Inflammatory macrophage treated with lipopolysaccharide for 1 hour (primary cell): ENCODE results near the gene FBP1.

Source experiments
- DNase-seq, 2 donors: peaks; one replicate each; pipeline ENCODE4 v3.0.0-alpha.2; 2020 to 2022

The FBP1 gene

DNA sequence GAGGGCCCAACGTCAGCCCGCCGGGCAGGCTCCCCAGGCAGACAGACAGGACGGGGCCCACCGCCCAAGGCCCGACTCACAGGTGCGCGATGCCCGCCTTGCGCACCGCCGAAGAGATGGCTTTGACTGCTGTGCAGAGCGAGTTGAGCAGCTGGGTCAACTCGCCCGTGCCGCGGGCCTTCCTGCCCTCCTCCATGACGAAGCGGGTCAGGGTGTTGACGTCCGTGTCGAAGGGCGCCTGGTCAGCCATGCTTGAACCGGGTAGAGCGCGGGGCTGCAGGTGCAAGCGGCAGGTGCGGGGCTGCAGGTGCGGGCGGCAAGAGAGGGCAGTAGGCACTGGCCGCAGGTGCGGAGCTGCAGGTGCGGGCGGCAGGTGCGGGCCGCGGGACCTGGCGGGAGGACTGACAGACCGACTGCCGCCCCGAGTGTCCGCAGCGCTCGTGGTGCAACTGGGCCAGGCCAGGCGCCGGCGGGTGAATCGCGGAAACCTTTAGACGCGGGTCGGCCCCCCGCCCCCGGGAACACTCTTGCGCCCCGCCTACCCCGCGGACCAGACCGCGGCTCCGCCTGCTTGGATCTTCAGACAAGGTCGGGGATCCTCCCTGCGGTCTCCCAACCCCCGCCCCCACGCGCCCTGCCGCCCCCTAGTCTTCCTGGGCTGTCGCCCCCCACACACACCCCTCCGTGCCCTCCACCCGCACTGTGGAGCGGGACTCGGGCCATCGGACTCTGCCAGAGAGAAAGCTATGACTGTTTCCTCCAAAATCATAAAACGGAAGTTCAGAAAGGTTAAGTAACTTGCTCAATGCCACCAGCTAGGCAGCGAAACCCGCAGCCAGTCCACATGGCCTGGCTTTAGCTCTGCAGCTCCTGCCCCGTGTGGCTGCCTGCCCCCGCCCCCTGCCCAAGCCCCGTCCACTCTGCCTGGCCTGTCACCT is at the start of gene FBP1:
TSS of gene FBP1 (minus strand) at position 458 of the 938 bp plus-strand sequence. CDS start at position 250, 208 bp downstream.
- DNase-seq, result peak; percentile 83 to 95

DNA sequence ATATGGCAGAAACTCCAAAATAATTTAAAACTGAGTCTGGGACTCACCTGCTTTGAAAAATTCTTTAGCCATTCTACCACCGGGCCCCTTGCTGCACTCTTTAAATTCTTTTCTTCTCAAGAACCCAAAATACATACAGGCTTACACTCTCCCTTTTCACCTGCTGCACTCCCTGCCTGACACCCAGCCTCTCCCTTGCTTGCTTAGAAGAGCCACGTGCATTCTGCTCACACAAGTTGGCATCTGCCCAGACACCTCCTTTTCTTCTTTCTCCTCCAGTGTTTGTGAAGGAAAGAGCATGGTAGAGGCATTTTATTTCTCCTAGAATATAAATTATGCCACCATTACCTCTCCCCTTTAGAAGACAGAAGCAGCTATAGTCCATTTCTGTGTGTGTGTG is 48.1 kb upstream of the FBP1 start:
- no peak for DNase-seq

DNA sequence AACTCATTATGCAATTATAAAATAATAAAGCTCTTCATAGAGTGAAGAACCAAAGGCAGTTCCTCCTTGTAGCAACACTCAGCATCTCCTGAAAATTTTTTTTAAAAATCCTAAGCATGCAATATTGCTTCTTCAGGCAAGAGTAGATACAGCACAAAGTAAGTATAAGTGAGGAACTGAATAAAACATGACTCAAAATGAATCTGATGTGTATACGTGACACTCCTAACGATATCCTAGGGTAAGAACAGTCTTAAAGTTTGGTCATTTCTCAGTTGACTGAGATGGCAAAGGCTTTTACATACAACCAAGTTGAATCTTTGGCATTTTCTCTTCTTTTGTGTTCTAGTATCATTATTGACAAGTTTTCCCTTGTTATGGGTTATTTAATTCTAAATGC is 46.0 kb upstream of the FBP1 start:
- DNase-seq, result no peak

DNA sequence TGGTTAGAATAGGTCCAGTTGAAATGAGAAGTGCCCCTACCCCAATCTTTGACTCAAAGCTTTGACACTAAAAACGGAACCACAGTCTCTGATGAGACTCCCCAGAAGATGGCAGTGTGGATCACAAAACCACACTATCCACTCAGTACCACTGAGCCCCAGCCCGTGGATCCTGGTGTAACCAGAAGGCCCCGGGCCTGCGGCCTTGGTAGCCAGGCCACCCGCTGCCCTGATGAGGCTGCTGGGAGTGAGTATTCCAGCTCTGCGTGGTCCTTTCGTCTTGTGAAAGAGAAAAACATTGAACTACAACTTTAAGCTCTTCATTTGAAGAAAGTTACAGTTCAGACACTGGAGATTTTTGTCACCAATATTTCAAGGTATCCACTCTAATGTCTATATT is 42.2 kb upstream of the FBP1 start:
- peak; percentile 50 to 76 for DNase-seq

DNA sequence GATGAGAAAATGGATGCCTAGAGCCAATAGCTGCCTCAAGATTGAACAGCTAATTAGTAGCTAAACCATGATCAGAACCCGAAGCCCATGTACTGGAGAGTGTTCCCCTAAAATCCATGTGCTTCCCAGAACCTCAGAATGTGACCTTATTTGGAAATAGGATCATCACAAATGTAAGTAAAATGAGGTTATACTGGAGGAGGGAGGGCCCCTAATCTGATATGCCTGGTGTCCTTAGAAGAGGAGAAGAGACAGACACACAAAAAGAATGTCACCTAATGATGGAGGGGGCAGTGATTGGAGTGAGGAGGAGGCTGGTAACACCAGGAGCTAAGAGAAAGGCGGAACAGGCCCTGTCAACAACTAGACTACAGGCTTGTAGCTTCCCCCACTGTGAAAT is 41.3 kb upstream of the FBP1 start:
- no peak for DNase-seq

DNA sequence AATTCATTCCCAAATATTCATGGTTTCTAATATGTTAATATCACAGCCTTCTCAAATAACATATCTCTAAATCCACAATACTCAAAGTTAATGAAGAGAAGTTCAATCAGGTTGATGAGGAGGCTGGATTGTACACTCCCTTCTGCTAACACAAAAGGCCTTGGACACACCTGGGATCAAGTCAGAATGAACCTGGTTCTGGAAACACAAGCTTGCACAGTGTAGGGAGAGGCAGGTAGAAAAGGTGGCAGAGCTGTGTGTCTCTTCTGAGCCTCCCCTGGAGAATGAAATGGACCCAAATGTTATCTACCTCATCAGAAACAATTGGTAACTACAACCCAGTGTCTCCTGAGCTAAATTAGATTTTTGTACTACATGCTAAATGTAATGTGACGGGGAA is 40.7 kb upstream of the FBP1 start:
- no peak for DNase-seq

DNA sequence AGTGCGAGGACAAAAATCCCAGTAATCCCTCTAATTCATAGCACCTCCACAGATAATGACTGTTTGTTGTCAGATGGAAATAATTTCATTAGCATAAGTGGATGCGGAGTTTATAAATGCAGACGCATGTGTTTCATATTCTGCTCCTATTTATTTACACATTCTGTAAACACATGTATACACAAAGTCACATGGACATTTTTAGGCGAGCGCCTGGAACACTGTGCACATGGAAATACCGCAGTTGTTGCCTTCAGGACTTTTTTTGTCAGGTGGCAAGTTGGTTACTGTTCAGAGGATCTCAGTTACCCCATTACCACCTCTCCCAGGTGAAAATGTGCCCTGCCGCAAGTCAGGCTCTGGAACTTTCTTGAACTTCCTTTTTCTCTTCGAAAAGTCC is 40.3 kb upstream of the FBP1 start:
- no peak for DNase-seq

DNA sequence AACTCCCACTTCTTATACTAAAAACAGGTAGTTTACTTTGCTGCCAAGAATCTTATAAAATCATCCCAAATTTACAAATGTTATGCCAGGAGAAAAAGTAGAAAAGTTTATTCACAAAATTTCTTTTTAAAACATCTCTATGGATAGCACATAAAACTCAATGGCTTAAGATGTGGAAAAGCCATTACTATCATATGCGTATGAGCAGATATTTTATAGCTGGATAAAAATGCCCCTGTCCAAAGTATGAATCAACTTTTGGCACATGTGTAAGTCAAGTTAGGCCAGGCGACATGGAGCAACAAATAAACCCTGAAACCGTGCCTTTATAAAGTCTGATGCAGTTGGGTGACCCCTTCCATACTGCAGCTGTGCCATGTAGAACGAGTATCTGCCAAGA is 38.6 kb upstream of the FBP1 start:
- no peak for DNase-seq

DNA sequence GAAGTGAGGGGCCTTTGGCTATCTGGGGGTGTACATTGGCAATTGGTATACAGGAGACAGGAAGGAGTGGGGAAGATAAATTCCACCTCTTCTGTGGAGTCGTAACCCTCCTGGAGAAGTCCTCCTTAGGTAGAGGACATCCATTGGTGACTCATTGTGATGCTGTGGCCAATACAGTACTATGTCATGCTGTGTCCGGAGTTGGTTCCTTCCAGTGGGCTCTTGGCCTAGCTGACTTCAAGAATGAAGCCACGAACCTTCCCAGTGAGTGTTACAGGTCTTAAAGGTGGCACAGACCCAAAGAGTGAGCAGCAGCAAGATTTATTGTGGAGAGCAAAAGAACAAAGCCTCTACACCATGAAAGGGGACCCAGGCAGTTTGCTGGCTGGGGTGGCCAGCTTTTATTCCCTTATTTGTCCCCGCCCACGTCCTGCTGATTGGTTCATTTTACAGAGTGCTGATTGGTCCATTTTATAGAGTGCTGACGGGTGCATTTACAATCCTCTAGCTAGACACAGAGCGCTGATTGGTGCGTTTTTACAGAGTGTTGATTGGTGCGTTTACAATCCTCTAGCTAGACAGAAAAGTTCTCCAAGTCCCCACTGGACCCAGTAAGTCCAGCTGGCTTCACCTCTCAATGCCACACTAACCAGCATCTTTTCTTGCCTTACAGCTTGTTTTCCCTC is 37.3 kb upstream of the FBP1 start:
- no peak for DNase-seq

DNA sequence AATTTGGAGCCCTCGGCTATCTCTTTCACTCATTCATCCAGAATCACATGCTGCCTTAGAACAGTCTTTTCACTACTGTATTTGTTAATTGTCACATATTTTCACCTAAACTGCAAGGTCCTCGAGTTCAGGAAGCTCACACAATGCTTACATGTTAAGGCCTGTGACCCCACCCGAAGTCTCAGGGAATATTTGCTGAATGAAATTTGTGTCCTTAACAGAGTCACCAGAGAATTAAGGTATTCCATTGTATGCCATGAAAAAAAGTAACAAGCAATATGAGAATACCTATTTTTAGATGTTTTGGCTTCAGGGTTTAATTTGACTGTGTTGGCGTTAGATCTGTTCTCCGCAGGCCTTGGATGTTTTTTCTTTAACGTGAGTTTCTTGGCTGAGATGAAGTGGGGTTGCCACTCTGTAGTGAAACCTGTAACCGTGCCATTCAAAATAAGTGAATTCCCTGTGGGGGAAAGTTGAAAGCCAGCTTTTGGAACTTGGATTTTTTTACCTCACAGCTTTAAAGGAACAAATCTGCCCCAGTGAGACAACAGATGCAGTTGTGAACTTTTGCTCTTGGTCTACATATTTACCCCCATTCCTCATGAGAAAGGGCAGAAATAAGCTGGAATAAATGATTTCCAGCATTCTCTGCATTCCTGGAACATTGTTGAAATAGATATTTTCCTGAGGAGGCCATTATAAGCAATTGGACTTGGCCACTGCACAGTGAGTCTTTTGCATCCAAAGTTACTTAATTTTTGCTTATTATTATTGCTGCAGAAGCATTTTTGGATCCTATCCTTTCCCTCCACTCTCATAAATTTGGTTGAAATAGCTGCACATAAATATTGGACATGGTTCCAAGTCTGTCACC is 35.9 kb upstream of the FBP1 start:
- DNase-seq, result no peak

DNA sequence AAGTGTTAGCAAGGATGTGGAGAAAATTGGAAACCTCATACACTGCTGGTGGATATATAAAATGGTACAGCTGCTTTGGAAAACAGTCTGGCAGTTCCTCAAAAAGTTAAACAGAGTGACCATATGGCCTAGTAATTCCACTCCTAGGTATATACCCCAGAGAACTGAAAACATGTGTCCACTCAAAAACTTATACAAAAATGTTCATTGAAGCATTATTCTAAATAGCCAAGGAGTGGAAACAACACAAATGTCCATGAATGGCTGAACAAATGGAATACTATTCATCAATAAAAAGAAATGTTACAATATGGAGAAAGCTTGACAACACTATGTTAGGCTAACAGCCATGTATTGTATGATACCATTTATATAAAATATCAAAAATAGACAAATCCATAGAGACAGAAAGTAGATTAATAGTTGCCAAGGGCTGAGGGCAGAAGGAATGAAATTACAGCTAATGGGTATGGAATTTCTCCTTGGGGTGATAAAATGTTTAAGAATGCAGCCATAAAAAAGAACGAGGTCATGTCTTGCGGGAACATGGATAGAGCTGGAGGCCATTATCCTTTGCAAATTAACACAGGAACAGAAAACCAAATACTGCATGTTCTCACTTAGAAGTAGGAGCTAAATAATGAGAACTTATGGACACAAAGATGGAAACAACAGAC is 33.6 kb upstream of the FBP1 start:
- no peak for DNase-seq

DNA sequence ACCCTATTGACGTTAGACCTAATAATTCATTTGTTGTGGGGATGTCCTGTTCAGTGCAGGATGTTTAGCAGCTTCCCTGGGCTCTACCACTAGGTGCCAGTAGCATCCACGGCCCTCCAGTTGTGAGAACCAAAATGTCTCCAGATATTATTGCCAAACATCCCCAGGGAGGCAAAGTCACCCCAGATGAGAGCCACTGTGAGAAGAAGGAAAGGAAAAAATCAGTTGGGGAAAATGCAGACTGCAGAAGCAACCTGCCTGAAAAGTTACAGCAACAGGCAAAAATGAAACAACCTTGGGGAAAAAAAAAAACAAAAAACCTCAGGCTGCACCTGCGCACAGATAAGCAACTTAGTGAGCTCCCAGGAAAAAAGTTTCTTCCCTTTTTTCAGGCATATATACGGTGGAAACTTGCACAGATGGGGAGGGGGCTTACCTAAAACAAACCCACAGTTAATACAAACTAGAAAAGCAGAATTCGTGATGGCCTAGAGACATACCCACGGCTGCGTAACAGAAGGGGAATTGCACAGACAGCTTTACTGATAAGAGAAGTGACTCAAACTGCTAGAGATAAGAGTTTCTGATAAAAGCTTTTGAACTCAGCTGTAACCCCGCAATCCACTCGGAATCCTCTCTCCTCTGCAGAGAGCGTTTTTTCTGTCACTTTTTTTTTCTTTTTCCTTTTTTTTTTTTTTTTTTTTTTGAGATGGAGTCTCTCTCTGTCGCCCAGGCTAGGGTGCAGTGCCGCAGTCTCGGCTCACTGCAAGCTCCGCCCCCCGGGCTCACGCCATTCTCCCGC is 29.8 kb upstream of the FBP1 start:
- DNase-seq, result peak; percentile 68 to 77

DNA sequence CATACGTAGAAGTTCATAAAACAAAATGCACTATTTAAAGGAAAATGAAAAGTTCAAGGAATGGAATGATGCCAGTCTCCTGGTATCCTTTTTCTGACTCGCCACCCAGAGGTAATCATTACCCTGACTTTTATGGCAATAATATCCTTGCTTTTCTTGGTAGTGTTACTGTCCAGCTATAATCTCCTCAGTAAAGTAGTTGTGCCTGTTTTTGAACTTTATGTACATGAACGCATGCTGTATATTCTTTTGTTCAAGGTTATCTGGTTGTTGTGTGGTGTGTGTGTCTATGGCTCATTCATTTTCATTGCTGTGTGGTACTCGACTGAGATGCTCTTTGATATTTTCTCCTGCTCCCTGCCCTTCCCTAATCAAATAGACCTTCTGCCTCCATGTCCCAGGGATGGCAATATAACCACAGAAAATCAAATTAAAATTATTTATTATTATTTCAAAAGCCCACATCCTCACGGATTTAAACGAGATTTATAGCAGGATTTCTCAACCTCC is 29.2 kb upstream of the FBP1 start:
- no peak for DNase-seq

DNA sequence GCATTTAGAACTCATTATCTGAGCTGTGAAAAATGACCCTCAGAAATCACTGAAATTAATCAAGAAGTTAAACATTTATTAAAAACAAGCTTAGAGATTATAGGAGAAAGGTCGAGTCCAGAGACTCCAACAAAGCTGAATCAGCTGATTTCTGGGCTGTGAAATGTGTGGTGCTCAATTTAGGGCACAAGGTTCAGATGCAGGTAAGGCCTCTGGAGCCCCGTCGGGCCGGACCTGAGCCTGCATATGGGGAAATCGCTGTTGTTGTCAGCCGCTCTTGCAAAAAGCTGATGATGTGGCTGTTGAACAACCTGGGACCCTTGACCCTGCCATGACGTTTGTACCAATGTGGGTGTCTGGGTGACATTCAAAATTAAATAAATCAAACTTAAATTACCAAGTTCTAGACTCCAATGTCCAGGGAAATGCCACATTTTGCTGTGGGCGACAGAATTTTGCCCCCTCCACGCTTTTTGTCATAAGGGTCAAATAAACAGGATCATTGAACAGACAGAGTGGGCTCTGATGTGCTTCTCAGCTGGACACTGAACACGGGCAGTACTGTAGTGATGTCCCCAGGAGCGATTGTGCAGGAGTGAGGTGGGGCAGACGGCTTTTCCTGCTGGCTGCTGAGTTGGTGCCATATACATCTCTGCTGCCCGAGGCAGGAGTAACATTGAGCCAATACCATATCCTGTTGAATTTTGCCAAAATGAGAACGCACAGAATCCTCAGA is 27.2 kb upstream of the FBP1 start:
- DNase-seq, result no peak

DNA sequence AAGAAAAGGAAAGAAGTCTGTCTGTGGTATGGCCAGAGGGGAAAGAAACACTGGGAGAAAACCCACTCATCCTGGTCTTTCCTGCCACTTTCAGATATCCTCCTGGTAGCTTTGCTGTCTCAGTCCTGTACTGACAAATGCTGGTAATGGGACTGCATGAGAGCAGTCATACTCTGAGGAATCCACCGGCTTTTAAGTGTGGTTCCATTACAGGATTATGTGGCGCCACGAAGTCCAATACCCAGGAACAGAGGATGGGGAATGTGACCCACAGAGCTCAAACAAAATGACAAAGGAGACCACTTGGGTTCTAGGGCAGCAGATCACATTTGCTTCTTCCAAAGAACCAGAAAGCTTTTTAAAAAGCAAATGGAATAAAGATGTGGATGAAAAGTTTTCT is 26.3 kb upstream of the FBP1 start:
- DNase-seq, result no peak

DNA sequence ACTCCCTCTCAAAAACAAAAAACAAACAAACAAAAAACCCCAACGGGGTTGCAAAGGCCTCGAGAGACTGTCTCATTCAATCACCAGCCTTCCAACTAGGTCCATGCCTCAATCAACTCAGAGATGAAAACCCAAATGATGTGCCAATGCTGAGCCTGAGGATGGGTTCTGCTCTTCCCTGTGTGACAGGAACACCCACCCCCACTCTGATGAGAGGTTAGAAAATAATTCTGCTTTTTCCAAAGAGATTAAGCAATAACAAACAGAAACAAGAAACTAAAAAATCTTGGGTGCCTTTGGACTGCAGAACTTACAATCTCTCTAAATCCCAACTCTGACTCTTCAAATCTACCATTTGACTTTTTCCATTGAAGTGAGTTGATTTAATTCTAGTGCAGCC is 25.5 kb upstream of the FBP1 start:
- peak; percentile 65 to 70 for DNase-seq

DNA sequence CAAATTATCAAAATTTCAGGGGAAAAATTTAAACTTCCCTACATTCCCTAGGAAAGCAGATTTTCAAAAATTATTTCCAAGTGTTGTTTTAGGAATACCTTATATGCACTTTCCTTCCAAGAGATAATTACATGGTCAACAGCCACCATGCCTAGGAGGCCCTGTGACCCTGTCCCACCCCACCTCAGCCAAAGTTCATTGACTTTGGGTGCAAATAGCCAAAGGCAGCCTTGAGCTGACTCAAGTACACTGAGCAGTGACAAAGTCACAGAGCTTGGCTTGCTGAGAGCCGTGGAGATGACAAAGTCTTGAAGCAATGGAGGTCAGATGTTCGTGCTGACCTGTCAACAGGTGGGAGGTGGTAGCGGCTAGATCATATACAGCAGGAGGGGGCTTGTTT is 24.3 kb upstream of the FBP1 start:
- no peak for DNase-seq

DNA sequence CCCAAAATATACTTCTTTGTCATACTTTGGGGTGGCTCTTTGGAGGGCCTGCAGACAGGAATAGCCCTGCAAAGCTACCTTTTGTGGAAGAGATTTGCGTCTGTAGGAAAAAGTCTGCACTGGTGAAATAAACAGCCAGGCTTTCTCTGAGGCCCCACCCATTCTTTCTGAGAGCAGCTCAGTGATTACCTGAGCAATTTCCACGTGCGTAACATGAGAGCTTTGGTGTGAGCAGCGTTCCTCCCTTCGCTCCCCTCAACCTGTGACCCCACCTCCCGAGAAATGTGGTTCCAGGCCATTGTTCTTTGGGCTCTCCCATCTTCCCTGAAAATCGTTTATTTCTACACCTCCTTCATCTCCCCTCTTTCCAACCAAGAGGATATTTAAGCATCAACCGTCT is 23.8 kb upstream of the FBP1 start:
- no peak for DNase-seq

DNA sequence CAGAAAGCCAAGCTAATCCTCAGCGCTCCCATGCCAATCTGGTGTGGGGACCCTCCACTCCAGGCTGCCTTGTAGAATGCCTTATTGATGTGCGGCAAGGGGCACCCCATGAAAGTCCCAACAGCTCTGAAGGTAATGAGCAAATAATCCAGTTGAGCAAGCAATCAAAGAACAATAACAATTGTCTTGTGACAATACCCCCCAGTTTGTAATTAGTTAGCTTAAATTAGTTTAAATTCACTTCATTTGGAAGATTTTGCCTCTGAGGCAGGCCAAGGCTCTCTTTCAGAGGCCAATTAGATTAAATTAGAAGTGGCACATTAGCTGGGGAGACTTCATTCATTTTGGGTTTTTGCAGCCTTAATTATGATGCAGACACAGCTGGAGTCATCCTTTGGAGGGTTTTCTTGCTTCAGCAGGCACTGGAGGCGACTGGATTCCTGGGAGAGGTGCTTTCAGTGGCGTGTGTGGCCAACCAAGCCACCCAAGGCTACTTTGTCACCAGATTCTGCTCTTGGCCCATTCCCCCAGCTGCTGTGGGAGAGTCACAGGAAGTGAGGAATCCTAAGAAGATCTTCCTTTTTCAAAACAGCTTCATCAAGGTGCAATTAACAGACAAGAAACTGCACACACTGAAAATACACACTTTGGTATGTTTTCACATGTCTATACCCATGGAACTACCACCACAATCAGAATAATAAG is 17.9 kb upstream of the FBP1 start:
- no peak for DNase-seq

DNA sequence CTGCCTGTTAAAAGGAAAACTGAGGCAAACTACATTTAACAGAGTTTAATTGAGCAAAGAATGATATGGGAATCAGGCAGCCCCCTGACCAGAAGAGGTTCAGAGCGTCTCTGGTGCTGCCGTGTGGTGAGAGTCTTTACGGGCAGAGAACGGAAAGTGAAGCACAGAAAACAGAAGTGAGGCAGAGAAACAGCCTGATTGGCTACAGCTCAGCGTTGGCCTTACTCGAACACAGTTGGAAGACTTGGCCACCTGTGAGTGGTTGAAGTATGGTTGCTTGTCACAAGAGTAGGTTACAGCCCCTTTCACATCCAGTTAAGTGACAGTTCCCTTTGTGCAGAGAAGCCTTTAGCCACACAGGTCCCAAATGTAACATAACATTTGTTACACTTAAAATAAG is 16.9 kb upstream of the FBP1 start:
- DNase-seq, result peak; percentile 71 to 76
